Lung (tissue), 16 donors: Measurements from ENCODE around the gene HCST. TPM values are rescaled to one million over a fixed set of nuclear protein-coding genes. Genes with fewer than 3 reads are reported as not detected.

ENCODE experiments used
- ATAC-seq: fragments of 200-7000 bp; cut with Tn5 transposase; one replicate; pipeline ENCODE4 v1.9.1; 2020; ENCODE audit warnings: moderate number of reproducible peaks; ENCODE audit not compliant: insufficient read depth, low FRiP score
- DNase-seq, 3 donors: peaks; one replicate each; pipeline ENCODE4 v3.0.0-alpha.2; 2013 to 2017
- H3K27ac ChIP-seq, 2 donors: one replicate each; pipeline ENCODE4 v1.5.1; 2013; ENCODE audit warnings: mild to moderate bottlenecking in 2 of 2, moderate library complexity in 2 of 2, control low read depth in 1 of 2, inconsistent platforms in 1 of 2, low read depth in 1 of 2, low read length in 1 of 2
- H3K27me3 ChIP-seq, 3 donors: one replicate each; pipeline ENCODE4 v1.5.1; 2013; ENCODE audit warnings: low read length in 2 of 3; ENCODE audit not compliant: control insufficient read depth in 3 of 3, insufficient read depth in 3 of 3
- H3K36me3 ChIP-seq, 4 donors: one replicate each; pipeline ENCODE4 v1.5.1; 2013; ENCODE audit warnings: low read length in 4 of 4, mild to moderate bottlenecking in 1 of 4, moderate library complexity in 1 of 4; ENCODE audit not compliant: control insufficient read depth in 4 of 4, insufficient read depth in 4 of 4
- H3K4me1 ChIP-seq, 5 donors: one replicate each; pipeline ENCODE4 v1.5.1; 2013; ENCODE audit warnings: low read length in 5 of 5, mild to moderate bottlenecking in 2 of 5, moderate library complexity in 1 of 5; ENCODE audit not compliant: control insufficient read depth in 5 of 5, insufficient read depth in 5 of 5
- H3K4me3 ChIP-seq: one replicate; pipeline ENCODE4 v1.5.1; 2013; ENCODE audit warnings: mild to moderate bottlenecking, control low read depth, moderate library complexity
- H3K9ac ChIP-seq, 2 donors: one replicate each; pipeline ENCODE4 v1.5.1; 2013; ENCODE audit warnings: low read length in 2 of 2, control low read depth in 1 of 2; ENCODE audit not compliant: insufficient read depth in 1 of 2
- H3K9me3 ChIP-seq, 4 donors: one replicate each; pipeline ENCODE4 v1.5.1; 2013; ENCODE audit warnings: low read length in 3 of 4, mild to moderate bottlenecking in 1 of 4, moderate library complexity in 1 of 4; ENCODE audit not compliant: control insufficient read depth in 4 of 4, insufficient read depth in 3 of 4
- WGBS, 2 donors: extraction: QIAGEN DNeasy Blood & Tissue Kit; methylation state at CpG; one replicate each; pipeline ENCODE4 v1.1.7; 2013; 5-methylcytosine and 5-hydroxymethylcytosine counted together
- long read RNA-seq, 5 donors: transcript quantifications; one replicate each; lab custom pipeline, GENCODE V29; 2026
- polyA plus RNA-seq, 2 donors: library from polyadenylated mRNA; stranded (reverse); fragments of 200-250 nt; gene quantifications; one replicate each; pipeline ENCODE4 v1.2.1, GENCODE V29; 2013
- total RNA-seq, 2 donors: library from RNA; depleted of rRNA in 1 of 2; stranded (reverse); fragments of >200 nt in 1 of 2; gene quantifications; one replicate each; pipeline ENCODE4 v1.2.1, GENCODE V29; 2014 to 2021
- TF ChIP-seq, protein P1 (sequence below): IDR thresholded peaks from 2 replicates; pipeline ENCODE4 v1.5.1; 2012; ENCODE audit warnings: mild to moderate bottlenecking; ENCODE audit errors: control extremely low read depth, extremely low read depth
- donor health status: control.
- donor health status: control.
- donor health status: Bipolar disorder and iron deficiency.
- donor health status: healthy.
- donor health status: DM: yes; HTN: yes; CAD: no.

HCST gene, protein sequence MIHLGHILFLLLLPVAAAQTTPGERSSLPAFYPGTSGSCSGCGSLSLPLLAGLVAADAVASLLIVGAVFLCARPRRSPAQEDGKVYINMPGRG
- total RNA-seq, result 10 to 100 TPM in 1 of 2 donors, 1 to 10 TPM in 1; 5.4 to 33.2 TPM
- 100 to 1,000 TPM in 1 of 2 donors, 10 to 100 TPM in 1; 89.1 to 118 TPM for polyA plus RNA-seq
- long read RNA-seq, donor 1, partial matches to known transcripts, result 0 of 2 reads
- long read RNA-seq, donor 1, other reads (novel, unspliced or antisense), result 0 of 2 reads
- long read RNA-seq, donor 2, partial matches to known transcripts, result 0 of 3 reads
- long read RNA-seq, donor 2, other reads (novel, unspliced or antisense), result 0 of 3 reads
- long read RNA-seq, donor 3, partial matches to known transcripts, result 0 of 3 reads
- long read RNA-seq, donor 3, other reads (novel, unspliced or antisense), result 0 of 3 reads
- long read RNA-seq, donor 4, partial matches to known transcripts, result 0 of 1 reads
- long read RNA-seq, donor 4, other reads (novel, unspliced or antisense), result 0 of 1 reads
- long read RNA-seq, donor 5, result 0 reads

DNA sequence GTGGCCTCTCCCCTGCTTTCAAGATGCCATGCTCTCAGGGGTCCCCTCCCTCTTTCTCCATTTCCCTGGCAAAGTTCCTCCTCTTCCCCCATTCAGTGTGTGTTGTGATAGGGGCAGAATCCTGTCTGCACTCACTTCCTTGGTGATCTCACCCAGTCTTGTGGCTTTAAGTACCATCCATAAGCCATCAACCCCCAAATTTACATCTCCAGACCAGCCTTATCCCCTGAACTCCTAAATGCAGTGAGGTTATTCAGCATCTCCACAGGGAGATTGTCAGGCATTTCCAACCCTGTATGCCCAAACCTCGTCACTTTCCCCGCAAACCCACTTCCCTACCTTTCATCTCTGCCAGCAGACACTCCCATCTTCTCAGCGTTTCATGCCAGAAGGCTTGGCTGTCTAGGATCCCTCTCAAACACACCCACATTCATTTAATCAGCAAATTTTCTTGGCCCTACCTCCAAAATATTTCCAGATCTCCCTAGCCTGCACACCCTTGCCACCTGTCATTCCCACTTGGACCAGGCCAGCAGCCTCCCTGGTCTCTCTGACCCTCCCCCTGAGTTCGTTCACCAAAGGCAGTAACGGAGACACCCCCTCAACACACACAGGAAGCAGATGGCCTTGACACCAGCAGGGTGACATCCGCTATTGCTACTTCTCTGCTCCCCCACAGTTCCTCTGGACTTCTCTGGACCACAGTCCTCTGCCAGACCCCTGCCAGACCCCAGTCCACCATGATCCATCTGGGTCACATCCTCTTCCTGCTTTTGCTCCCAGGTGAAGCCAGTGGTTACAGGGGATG, at the start of gene HCST:
TSS of gene HCST (plus strand) at position 676 of the 808 bp plus-strand sequence. CDS start at position 741, 65 bp downstream.
- WGBS, 2 donors, result 13 to 38% methylated on average over 6 of the region's 6 CpGs

DNA sequence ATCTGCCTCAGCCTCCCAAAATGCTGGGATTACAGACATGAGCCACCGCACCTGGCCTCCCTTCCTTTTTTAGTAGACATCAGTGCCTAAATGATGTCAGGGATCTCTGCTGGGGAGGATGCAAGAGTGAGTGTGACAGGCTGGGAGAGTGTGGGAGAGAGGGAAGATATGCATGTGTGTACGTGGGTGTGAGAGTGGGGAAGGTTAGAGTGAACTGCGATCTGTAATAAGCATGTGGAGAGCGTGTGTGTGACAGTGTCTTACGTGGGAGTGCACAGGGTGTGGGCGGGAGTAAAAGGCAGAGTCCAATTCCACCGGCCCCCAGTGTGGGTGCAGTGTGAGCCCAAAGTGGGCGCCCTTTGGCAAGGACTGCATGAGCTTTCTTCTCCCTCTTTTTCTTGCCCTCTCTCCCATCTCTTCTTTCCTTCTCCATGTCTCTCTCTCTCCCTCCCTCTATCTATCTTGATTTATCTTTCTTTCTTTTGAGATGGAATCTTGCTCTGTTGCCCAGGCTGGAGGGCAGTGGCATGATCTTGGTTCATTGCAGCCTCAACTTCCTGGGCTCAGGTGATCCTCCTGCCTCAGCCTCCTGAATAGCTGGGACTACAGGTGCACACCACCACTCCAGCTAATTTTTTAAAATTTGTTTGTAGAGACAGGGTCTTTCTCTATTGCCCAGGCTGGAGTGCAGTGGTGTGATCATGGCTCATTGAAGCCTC, 49.1 kb upstream of the HCST start:
- WGBS, 2 donors, result 72 to 79% methylated on average over 8 of the region's 8 CpGs
- Histone ChIP-seq H3K27ac (no peak overlapping the region), H3K36me3 (no peaks in the 10 kb centered on the region), H3K9ac (no peak overlapping the region), H3K9me3 (no peaks in the 10 kb centered on the region), H3K27me3 (peaks cover 6 to 26% (median 23%) of the 10 kb centered on the region in 3 donors), H3K4me1 (peaks cover 0 to 12% (median 8%) of the 10 kb centered on the region in 5 donors), H3K4me3 (no peak overlapping the region)
- TF ChIP-seq, protein P1, sequence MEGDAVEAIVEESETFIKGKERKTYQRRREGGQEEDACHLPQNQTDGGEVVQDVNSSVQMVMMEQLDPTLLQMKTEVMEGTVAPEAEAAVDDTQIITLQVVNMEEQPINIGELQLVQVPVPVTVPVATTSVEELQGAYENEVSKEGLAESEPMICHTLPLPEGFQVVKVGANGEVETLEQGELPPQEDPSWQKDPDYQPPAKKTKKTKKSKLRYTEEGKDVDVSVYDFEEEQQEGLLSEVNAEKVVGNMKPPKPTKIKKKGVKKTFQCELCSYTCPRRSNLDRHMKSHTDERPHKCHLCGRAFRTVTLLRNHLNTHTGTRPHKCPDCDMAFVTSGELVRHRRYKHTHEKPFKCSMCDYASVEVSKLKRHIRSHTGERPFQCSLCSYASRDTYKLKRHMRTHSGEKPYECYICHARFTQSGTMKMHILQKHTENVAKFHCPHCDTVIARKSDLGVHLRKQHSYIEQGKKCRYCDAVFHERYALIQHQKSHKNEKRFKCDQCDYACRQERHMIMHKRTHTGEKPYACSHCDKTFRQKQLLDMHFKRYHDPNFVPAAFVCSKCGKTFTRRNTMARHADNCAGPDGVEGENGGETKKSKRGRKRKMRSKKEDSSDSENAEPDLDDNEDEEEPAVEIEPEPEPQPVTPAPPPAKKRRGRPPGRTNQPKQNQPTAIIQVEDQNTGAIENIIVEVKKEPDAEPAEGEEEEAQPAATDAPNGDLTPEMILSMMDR, result no peak
- ATAC-seq, result no peak
- no peak for DNase-seq

More for the DNA sequence above, at the start of gene HCST:
- no peak within 1 kb of the TSS for H3K4me3 ChIP-seq
- TF ChIP-seq, protein P1, result no peak
- H3K27me3 ChIP-seq, result no peaks in the 10 kb centered on the region
- H3K27ac ChIP-seq, result peak within 1 kb of the TSS in 1 of 2 donors; percentile 85
- no peaks in the 10 kb centered on the region for H3K9me3 ChIP-seq
- peak within 1 kb of the TSS in 1 of 2 donors; percentile 3 for H3K9ac ChIP-seq
- DNase-seq (no peak), ATAC-seq (no peak)
- H3K4me1 ChIP-seq, result peaks cover 0 to 23% (median 0%) of the 10 kb centered on the region in 5 donors
- peaks cover 0 to 4% (median 0%) of the 10 kb centered on the region in 4 donors for H3K36me3 ChIP-seq

DNA sequence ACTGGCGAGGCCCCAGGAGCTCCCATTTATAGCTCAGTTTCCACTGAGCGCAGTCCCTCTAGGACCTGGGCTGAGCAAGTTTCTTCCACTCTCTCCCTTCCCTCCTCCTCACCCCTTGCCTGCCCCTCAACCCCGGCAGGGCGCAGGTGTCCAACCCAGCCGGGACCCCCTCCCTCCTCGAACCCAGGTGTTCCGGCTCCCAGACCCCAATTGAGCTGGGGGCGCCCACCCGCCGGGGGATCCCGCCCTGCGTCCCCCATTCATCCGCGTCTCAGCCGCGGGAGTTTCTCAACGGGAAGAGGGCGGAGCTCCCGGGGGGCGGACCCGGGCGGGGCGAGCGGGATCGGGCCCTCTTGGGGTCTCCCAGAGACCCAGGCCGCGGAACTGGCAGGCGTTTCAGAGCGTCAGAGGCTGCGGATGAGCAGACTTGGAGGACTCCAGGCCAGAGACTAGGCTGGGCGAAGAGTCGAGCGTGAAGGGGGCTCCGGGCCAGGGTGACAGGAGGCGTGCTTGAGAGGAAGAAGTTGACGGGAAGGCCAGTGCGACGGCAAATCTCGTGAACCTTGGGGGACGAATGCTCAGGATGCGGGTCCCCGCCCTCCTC, 45.7 kb upstream of the HCST start, which contains the start of gene KIRREL2:
TSS of gene KIRREL2 (plus strand) at position 366 of the 604 bp plus-strand sequence. CDS start at position 575, 209 bp downstream.
- DNase-seq (peak in 1 of 3 donors; percentile 15), ATAC-seq (no peak)
- H3K27ac ChIP-seq, result no peak within 1 kb of the TSS
- TF ChIP-seq, protein P1, result no peak
- H3K9ac ChIP-seq, result no peak within 1 kb of the TSS
- peak within 1 kb of the TSS; percentile 16 for H3K4me3 ChIP-seq
- H3K36me3 ChIP-seq, result no peaks in the 10 kb centered on the region
- peaks cover 0 to 4% (median 0%) of the 10 kb centered on the region in 4 donors for H3K9me3 ChIP-seq
- 1% methylated on average over 42 of the region's 42 CpGs for whole genome bisulfite sequencing, 2 donors
- peaks cover 5 to 46% (median 45%) of the 10 kb centered on the region in 3 donors for H3K27me3 ChIP-seq
- H3K4me1 ChIP-seq, result peaks cover 0 to 13% (median 8%) of the 10 kb centered on the region in 5 donors
